Stimulated activated CD4-positive, alpha-beta T cell treated with anti-CD3 and anti-CD28 coated beads, Interleukin-12 subunit alpha, Interleukin-12 subunit beta, amount 100 ng/mL, for 24 hours (primary cell): ENCODE measurements around the gene SYN1.

Source experiments
- DNase-seq, 2 experiments: peaks; one replicate each; pipeline ENCODE4 v3.0.0-alpha.2; 2020; ENCODE audit warnings: low read depth in 2 of 2

Gene SYN1

GRCh38 chrX:47573341-47574075, 46.1 kb downstream of the SYN1 start:
- DNase-seq: no peak

- no peak for DNase-seq
These were observed 46.8 kb downstream of the SYN1 start for GRCh38 chrX:47572773-47573340.

DNA sequence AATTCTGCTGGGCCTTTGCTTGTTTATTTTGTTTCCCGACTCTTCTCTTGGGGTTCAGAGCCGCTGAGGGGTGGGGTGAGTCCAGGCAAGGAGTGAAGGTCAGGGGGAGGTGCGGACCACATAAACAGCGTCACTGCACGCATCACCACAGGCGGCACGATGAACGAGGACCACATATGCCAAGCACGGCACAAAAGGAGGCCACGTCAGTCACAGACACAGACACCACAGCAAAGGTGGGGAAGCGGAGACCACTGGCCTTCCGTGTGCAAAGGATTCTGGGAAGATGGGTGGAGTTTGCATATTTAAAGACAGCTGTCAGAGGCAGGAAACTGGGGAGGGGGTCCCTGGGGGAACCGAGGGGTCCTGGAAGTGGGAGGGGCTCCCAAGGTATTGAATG, 47.8 kb downstream of the SYN1 start:
- DNase-seq: no peak

DNA sequence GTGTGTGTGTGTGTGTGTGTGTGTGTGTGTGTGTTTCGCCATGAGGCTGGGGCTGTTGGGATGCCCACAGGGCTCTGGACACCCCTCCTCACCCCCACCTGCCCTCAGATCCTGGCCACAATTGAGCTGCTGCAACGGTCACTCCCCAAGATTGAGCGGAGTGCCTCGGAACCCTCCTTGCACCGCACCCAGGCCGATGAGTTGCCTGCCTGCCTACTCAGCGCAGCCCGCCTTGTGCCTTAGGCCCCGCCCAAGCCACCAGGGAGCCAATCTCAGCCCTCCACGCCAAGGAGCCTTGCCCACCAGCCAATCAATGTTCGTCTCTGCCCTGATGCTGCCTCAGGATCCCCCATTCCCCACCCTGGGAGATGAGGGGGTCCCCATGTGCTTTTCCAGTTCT, 48.4 kb downstream of the SYN1 start:
- DNase-seq: no peak

DNA sequence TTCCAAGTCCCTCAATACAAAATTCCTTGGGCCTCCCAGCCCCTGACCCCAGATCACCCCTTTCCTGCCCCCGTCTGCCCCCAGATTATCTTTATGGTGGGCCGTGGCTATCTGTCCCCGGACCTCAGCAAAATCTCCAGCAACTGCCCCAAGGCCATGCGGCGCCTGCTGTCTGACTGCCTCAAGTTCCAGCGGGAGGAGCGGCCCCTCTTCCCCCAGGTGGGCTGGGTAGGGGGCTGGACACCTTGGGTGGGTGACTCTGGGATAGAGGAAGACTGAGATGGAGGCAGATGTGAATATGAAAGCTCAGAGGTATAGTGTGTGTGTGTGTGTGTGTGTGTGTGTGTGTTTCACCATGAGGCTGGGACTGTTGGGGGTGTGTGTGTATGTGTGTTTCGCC, 48.9 kb downstream of the SYN1 start:
- no peak for DNase-seq

GRCh38 chrX:47568656-47569295, 50.9 kb downstream of the SYN1 start:
- DNase-seq: no peak

- no peak for DNase-seq
These were observed 52.8 kb downstream of the SYN1 start for GRCh38 chrX:47566841-47567240.

- no peak for DNase-seq
These were observed 55.1 kb downstream of the SYN1 start for GRCh38 chrX:47564438-47565085.

- no peak for DNase-seq
These were observed 55.8 kb downstream of the SYN1 start for GRCh38 chrX:47563801-47564315.

GRCh38 chrX:47562615-47563243, 56.9 kb downstream of the SYN1 start:
- no peak for DNase-seq

DNA sequence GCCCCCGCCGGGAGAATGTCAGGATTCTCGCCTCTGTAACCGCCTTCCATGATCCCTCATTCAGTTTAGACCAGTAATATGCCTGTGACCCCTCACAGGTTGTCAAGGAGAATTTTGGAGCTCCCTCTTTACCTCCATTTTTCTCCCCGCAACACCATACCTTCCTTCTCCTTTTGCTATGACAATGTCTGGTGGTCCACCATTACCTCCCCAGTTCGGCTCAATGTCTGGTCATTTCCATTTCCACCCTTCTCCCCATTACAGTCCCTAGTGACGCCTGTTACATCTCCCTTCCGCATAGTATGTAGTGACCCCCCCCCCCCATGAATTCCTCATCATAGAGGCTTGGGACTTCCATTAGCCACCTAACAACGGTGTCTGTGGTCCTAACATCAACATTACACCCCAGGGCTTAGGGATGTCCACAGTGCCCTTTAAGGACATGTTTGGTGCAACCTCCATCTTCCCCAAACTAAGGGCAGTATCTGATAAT, 58.0 kb downstream of the SYN1 start:
- DNase-seq: no peak

- DNase-seq: peak; percentile 83 to 93
These were observed 58.6 kb downstream of the SYN1 start, which contains the start of gene ARAF for GRCh38 chrX:47560934-47561658. TSS of gene ARAF (plus strand) at chrX:47561205. CDS start at chrX:47562968, 1,763 bp downstream.

GRCh38 chrX:47560179-47560933, 59.3 kb downstream of the SYN1 start:
- no peak for DNase-seq

- DNase-seq: no peak
These were observed 61.2 kb downstream of the SYN1 start for GRCh38 chrX:47558436-47558835.

DNA sequence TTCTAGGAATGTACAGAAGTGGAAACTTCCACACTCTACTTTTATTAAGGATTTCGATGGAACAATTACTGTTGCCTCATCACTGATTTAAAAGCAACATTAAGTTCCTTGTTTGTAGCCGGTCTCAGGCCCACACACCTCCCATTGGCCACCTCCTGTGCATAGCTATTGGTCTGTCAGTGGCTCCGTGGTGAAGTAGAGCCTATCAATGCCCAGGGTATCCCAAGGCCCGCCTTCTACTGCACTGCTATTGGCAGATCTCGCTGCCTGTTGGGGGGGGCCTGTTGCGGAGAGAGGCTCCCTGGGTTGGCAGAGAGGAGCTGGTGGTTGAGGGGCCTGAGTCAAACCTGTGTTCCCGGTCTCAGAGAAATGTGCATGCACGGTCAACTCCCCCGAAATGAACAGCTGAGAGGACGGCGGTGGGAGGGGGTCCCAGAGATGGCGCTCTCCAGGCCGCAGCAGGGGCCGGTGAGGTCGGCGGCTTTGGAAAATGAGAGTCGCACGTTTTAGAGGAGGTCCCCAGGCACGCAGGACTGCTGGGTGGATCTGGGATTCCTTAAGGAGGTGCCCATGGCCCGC, 63.5 kb downstream of the SYN1 start:
- DNase-seq: peak; percentile 61 to 75

- DNase-seq: no peak
These were observed 76.2 kb downstream of the SYN1 start for GRCh38 chrX:47543496-47543895.

DNA sequence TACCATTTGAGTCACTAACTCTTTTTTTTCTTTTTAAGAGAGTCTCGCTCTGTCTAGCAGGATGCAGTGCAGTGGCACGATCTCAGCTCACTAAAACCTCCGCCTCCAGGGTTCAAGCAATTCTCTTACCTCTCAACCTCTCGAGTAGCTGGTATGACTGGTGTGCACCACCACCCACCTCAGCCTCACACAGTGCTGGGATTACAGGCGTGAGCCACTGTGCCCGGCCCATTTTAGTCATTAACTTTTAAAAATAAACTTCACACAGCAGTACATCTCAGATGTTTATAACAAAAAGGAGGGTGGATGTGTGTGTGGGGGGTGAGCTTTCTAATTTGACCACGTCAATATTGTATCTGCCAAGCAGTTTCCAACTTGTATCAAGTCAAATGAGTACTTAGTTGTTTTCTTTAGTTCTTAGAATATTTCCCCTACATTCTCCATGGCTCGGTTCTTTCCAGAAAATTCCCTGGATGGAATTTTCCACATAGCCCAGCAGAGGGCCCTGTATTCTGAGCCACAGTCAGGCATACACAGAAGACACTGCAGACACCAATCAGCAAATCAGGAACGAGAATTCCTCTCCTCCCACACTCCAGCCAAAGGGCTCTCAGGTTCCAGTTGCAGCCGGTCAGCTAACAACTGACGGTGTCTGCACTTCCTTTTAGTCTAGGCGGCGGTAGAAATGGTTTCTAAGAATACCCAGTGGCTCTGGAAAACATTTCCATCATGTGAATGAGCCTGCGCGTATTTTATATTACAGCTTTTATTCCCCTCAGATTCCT, 78.7 kb downstream of the SYN1 start:
- no peak for DNase-seq

DNA sequence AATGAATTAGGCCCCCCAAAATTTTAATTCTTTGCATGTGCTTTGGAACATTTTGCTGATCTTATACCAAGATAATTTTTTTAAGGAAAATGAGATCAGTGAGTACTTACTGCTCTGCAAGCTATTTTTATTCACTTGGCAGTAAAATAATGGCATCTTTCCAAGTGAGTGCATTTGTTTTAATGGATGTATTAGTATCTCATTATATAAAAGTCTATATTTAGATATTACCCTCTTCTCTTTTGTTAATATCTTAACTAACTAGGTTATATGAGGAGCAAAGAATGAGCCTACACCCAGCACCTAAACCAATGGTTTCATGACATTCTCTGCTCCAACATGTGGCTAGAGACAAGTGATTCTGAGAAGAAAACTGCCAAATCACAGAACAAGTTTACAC, 79.8 kb downstream of the SYN1 start:
- DNase-seq: no peak

GRCh38 chrX:47530049-47530448, 89.6 kb downstream of the SYN1 start:
- no peak for DNase-seq
